Prostate gland (tissue), 2 donors: ENCODE measurements around the gene GALNT6. TPM values are rescaled to one million over a fixed set of nuclear protein-coding genes. Genes with fewer than 3 reads are reported as not detected.
A peak's percentile ranks its signal among the peaks of the same experiment; 100 is the strongest.

ENCODE experiments used
- DNase-seq: peaks from one replicate; pipeline ENCODE4 v3.0.0-alpha.2; 2019; ENCODE audit warnings: low spot score
- H3K27ac ChIP-seq, 2 donors: fragments of 200-600 bp; sonication (generic); 2 replicates each; pipeline ENCODE4 v1.5.1; 2017 to 2019
- H3K27me3 ChIP-seq: fragments of 200-600 bp; sonication (generic); replicated peaks from 2 replicates; pipeline ENCODE4 v1.5.1; 2019; ENCODE audit not compliant: insufficient read depth
- H3K36me3 ChIP-seq, 2 donors: fragments of 200-600 bp; sonication (generic); 1 replicate in 1 of 2; 2 replicates in 1 of 2; pipeline versions ENCODE4 v1.5.1 to v1.8.1; 2017 to 2019
- H3K4me1 ChIP-seq: fragments of 200-600 bp; sonication (generic); replicated peaks from 2 replicates; pipeline ENCODE4 v1.5.1; 2019
- H3K4me3 ChIP-seq, 2 donors: fragments of 200-600 bp; sonication (generic); 2 replicates each; pipeline ENCODE4 v1.5.1; 2017 to 2019
- H3K9me3 ChIP-seq: fragments of 200-600 bp; sonication (generic); 2 replicates; pipeline ENCODE4 v1.5.1; 2017
- POLR2A ChIP-seq: fragments of 450-650 bp; IDR thresholded peaks from one replicate; pipeline ENCODE4 v1.6.1; 2016; ENCODE audit warnings: antibody characterized with exemption, mild to moderate bottlenecking
- POLR2AphosphoS5 ChIP-seq: sonication (generic); formaldehyde crosslinking; IDR thresholded peaks from one replicate; pipeline ENCODE4 v1.6.1; 2017; ENCODE audit warnings: antibody characterized with exemption
- WGBS: methylation state at CpG from one replicate; pipeline ENCODE4 v1.1.5; 2018; 5-methylcytosine and 5-hydroxymethylcytosine counted together
- intact Hi-C: fragments of 100-400 bp; cut with DNase I; formaldehyde crosslinking; loops from one replicate; pipeline ENCODE4 v1.14.2; 2022
- total RNA-seq, 2 donors: library from RNA; depleted of rRNA; stranded (reverse); fragments of >200 nt; gene quantifications; one replicate each; pipeline ENCODE4 v1.1.0, GENCODE V29; 2016
- TF ChIP-seq, protein P1 (sequence below), 4 experiments: fragments of 200-600 bp in 2 of 4; fragments of 450-650 bp in 2 of 4; sonication (generic) in 2 of 4; IDR thresholded peaks; 1 replicate in 3 of 4; 2 replicates in 1 of 4; pipeline ENCODE4 v1.5.1; 2016 to 2019; ENCODE audit warnings: antibody characterized with exemption in 4 of 4, mild to moderate bottlenecking in 2 of 4, moderate library complexity in 2 of 4

Gene GALNT6
- total RNA-seq, 2 donors from 2014 or later = 1.1 to 4.6 TPM

GRCh38 chr12:51430196-51430895 is 39.1 kb upstream of the GALNT6 start:
- intact Hi-C loops = no loop called here
- 34% methylated on average over 4 of the region's 4 CpGs for WGBS
- no peak for TF ChIP-seq POLR2A
- no peak for TF ChIP-seq POLR2AphosphoS5
- TF ChIP-seq, protein P1, sequence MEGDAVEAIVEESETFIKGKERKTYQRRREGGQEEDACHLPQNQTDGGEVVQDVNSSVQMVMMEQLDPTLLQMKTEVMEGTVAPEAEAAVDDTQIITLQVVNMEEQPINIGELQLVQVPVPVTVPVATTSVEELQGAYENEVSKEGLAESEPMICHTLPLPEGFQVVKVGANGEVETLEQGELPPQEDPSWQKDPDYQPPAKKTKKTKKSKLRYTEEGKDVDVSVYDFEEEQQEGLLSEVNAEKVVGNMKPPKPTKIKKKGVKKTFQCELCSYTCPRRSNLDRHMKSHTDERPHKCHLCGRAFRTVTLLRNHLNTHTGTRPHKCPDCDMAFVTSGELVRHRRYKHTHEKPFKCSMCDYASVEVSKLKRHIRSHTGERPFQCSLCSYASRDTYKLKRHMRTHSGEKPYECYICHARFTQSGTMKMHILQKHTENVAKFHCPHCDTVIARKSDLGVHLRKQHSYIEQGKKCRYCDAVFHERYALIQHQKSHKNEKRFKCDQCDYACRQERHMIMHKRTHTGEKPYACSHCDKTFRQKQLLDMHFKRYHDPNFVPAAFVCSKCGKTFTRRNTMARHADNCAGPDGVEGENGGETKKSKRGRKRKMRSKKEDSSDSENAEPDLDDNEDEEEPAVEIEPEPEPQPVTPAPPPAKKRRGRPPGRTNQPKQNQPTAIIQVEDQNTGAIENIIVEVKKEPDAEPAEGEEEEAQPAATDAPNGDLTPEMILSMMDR (IDR thresholded peaks at IDR 0.05) = no peak
- H3K9me3 ChIP-seq = no peaks in the 10 kb centered on the region
- no peak overlapping the region for H3K27ac ChIP-seq
- no peak for DNase-seq
- H3K4me3 ChIP-seq = no peak overlapping the region
- no peaks in the 10 kb centered on the region for H3K36me3 ChIP-seq
- no peaks in the 10 kb centered on the region for H3K4me1 ChIP-seq
- H3K27me3 ChIP-seq = no peaks in the 10 kb centered on the region

DNA sequence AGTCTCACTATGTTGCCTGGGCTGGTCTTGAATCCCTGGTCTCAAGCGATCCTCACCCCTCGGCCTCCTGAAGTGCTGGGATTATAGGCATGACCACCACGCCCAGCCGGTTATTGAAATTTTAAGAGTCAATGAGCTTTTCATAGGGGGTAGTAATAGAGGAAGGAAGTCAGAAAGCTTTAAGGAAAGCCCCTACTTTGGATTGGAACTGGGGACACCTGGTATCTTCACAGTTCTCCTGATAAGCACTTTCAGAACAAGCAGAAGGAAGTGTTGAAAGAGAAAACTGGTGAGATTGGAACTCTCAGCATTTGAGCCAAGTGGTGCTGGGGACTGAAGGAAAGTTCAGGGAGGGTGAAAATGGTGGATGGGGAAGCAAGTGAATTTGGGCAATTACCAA is 38.5 kb upstream of the GALNT6 start:
- intact Hi-C loops = no loop called here
- Histone ChIP-seq H3K4me3 (no peak overlapping the region), H3K9me3 (no peaks in the 10 kb centered on the region), H3K27ac (no peak overlapping the region), H3K36me3 (no peaks in the 10 kb centered on the region), H3K27me3 (no peaks in the 10 kb centered on the region), H3K4me1 (no peaks in the 10 kb centered on the region)
- TF ChIP-seq POLR2A (no peak), POLR2AphosphoS5 (no peak)
- TF ChIP-seq, protein P1 (IDR thresholded peaks at IDR 0.05) = no peak
- WGBS = over 99% methylated on average over 4 of the region's 4 CpGs
- DNase-seq = no peak

DNA sequence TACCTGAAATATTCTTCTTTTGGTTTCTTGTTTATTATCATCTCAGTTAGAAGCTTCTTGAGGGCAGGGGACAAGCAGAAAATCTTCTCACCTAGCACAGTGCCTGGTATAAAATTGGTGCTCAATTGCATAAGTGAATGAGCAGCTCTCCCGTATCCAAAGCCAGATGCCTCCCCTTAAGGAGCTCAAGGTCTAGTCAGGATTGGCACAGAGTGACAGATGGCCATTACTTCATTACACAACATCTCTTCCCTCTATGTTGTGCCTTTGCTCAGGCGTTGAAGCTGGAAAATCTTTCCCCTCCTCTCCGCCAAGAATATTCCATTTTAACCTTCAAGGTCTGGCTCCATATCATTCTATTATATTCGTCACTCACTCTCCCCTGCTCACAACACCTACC is 37.0 kb upstream of the GALNT6 start:
- intact Hi-C loops = no loop called here
- Histone ChIP-seq H3K4me1 (no peaks in the 10 kb centered on the region), H3K9me3 (no peaks in the 10 kb centered on the region), H3K36me3 (no peaks in the 10 kb centered on the region), H3K27me3 (no peaks in the 10 kb centered on the region), H3K27ac (no peak overlapping the region), H3K4me3 (no peak overlapping the region)
- TF ChIP-seq, protein P1 (IDR thresholded peaks at IDR 0.05) = no peak
- no peak for TF ChIP-seq POLR2AphosphoS5
- TF ChIP-seq POLR2A = no peak
- WGBS = 97% methylated on average over 4 of the region's 4 CpGs
- DNase-seq = no peak

GRCh38 chr12:51424662-51425539 is 33.7 kb upstream of the GALNT6 start, which contains the start of gene SLC4A8:
TSS of gene SLC4A8 (plus strand) at chr12:51424831. CDS start at chr12:51424988, 157 bp downstream.
- Histone ChIP-seq H3K4me1 (no peaks in the 10 kb centered on the region), H3K4me3 (peak within 1 kb of the TSS; percentile 34 to 37), H3K27ac (no peak within 1 kb of the TSS), H3K27me3 (no peaks in the 10 kb centered on the region), H3K36me3 (no peaks in the 10 kb centered on the region), H3K9me3 (no peaks in the 10 kb centered on the region)
- intact Hi-C loops = loop anchor here (5.0 kb wide), 2 partner anchors 107 to 447 kb away; no protein-coding TSS in a partner anchor
- 2% methylated on average over 61 of the region's 73 CpGs for WGBS
- DNase-seq = peak; percentile 39
- TF ChIP-seq, protein P1 (IDR thresholded peaks at IDR 0.05) = peak; percentile 43 to 72 (median 56)
- no peak for TF ChIP-seq POLR2AphosphoS5
